CD4-positive, alpha-beta T cell treated with Interleukin-15 for 4 hours (primary cell): ENCODE results near the gene CRADD.
"Not testable (repeated sequence)": the region's sequence is repeated elsewhere in the genome, so short reads cannot be mapped to it uniquely, and the experiment has no call there.

Experiments
- DNase-seq: peaks from one replicate; pipeline ENCODE4 v3.0.0-alpha.2; 2020; ENCODE audit warnings: low spot score

CRADD gene

DNA sequence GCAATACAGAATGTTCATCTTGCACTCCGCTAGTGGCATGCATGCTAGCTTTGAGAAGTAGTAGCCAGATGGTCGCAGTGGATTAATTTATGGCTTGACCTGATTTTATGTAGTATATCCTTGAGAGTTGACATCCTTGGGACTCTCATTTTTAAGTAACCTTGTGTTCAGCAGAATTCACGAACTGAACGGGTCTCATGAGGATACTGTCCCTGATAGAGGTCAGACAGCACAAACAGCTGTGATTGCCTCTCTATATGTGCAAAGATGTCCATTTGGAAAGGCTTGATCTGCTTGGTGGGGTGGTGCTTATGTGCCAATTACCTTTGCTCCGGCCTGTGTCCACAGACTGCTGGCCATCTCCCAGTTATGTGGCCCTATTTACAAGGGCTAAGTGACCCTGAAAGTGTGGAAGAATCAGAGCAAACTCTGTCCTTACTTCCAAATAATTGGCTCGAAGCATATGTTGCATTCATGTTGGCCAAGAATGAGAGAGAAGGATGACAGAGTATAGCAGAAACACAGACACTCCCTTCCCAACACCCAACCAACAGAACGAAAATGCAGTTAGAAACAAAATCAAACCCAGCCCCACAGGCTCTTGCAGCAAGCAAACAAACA, 167.1 kb downstream of the CRADD start:
- no peak for DNase-seq

DNA sequence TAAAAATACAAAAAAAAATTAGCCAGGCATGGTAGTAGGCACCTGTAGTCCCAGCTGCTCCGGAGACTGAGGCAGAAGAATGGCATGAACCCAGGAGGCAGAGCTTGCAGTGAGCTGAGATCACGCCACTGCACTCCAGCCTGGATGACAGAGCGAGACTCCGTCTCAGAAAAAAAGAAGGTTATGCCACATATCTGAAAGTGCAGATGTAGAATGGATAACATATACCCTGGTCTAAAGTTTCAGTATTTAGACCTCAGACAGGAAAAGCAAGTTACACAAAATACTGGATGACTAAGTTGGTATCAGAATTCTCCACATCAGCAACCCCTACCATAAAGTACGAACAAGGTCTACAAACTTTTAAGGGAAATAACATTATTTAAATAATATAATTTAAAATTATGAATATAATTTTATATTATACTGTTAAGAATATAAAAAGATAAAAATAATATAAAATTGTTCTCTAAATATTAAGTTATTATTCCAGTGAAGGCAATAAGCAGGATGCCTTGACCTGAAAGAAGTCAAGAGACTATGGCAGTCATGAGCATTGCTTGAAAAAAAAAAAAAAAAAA, 169.9 kb downstream of the CRADD start:
- no peak for DNase-seq

DNA sequence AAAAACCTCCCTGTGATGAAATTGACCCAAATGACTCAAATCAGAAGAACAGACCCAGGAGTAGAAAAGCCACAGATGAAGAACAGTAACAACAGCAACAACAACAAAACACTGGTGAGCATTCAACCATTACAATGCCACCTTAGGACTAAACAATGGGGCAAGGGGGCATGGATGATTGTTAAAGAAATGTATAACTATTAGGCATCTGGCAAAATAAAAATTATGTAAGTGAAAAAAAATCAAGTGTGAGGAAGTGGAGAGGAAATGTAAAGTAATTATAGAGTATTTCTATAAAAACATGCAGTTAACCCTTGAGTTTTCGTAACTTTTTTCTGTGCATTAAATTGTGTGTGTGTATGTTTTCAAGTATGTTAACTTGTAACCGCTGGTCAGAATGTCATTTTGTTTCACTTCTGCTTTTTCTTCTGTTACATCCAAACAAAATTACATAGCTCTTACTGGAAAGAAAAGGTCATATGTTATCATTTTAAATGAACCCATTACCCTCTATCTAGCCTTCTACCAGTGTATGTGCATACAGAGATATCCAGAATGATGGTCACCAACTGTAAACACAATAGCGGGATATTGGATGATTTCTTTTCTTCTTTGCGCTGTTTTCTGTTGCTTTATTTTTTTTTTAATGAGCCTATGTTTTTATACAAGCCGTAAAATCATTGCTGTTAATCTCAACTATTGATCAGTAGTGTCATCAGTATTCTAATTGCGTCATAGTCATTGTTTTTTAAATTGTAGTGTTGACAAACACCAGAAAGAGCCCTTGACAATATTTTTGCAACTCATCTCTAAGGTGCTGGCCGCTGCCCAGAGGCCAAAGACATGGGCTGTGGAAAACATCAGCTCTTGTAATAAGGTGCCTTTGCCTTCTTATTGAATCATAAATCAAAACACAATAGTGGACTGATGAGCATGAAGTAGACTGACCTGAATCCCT, 170.6 kb downstream of the CRADD start:
- DNase-seq = no peak

DNA sequence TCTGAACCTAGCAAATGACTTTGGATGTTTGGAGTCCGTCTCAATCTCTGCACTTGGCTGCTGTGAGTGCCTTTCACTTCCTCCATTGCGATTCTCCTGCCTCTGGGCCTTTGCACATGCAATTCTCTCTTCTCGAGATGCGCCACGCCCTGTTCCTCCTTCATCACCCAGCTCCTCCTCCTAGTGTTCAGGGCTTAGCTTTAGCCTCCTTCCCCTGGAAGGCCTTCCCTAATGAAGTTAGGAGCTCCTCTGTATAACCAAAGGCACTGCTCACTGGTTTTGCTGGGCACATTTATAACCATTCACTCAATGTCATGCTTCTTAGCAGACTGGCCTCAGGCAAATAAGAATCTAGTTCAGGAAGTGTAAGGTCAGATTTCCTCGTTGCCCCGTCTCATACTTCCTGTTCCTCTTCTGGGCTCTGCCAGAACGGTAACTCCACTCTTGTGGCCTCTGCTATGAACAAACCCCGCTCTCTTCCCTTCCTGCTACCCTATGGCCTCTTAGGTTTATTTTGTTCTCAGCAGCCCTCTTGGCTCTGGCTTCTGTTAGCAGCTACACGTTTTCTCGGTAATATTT, 171.4 kb downstream of the CRADD start:
- no peak for DNase-seq

DNA sequence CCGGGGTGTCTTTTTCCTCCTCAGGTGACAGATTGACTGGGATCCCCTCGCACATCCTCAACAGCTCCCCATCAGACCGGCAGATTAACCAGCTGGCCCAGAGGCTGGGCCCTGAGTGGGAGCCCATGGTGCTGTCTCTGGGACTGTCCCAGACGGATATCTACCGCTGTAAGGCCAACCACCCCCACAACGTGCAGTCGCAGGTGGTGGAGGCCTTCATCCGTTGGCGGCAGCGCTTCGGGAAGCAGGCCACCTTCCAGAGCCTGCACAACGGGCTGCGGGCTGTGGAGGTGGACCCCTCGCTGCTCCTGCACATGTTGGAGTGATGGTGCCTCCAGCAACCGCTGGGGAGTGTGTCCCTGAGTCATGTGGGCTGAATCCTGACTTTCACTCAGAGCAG, 172.8 kb downstream of the CRADD start:
- DNase-seq = no peak

DNA sequence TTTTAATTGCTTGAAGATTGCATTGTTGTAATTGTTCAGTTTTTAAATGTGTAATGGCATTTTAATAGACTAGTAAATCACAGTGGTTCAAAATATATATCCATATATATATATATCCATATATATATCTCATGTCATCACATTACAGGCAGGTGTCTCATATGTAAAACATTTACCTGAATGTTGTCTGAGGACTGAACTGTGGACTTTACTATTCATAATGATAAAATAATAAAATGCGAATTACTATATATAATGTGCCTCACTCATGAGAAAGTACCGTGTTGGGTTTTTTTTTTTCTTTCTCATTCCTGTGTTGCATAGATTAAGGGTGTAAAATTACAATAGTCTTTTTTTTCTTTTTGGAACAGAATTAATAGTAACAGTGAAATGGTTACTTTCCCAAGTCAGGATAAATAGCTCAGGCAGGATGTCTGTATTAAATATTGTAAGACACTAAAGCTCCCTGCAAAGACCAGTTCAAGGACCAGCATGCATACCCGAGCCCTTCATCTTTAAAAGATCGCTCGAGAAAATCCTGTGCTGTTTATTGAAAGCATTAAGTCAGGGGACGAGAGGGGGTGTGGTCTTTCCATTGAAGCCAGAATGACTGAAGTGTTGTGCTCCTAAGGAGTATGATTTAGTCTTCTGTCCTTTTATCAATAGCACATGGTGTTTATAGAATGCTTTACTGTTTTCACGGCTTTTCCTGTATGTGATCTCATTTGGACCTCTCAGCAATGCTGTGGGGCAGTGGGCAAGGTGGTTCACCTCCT, 173.5 kb downstream of the CRADD start:
- DNase-seq = no peak

DNA sequence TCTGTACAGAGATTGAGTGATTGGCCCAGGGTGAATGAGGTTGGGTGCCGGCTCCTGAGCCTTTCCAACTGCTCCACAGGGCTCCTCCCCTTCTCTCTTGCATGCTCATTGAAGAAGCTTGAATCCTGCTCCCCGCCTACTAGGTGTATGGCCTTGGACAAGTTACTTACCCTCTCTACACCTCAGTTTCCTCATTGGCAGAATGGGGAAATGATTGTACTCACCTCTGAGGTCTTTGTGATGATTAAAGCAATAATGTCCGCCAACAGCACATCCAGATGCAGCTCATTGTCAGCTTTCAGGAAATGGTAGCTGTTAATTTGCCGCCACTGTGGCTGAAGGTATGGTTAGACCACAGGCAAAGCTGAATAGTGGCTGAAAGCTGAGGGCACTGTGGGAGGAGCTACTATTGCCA, 174.1 kb downstream of the CRADD start:
- DNase-seq = peak; percentile 31

DNA sequence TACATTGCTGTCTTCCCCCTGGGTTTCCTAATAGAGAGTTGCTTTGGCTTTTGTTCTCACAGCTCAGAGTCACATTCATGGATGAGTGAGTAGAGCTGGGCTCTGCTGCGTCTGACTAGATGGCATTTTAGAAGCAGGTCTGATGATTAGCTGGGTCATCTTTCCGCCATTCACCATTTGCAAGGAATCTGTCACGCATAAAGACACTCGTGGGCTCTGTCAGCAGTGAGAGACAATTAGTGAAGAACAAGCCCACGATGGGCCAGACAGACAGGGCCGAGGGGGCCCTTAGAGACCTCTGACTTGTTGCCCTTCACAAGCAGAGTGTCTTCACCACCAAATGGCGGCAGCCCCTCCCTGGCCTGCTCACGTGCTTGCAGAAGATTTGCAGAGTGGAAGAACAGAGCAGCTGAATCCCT, 175.0 kb downstream of the CRADD start:
- DNase-seq = no peak

DNA sequence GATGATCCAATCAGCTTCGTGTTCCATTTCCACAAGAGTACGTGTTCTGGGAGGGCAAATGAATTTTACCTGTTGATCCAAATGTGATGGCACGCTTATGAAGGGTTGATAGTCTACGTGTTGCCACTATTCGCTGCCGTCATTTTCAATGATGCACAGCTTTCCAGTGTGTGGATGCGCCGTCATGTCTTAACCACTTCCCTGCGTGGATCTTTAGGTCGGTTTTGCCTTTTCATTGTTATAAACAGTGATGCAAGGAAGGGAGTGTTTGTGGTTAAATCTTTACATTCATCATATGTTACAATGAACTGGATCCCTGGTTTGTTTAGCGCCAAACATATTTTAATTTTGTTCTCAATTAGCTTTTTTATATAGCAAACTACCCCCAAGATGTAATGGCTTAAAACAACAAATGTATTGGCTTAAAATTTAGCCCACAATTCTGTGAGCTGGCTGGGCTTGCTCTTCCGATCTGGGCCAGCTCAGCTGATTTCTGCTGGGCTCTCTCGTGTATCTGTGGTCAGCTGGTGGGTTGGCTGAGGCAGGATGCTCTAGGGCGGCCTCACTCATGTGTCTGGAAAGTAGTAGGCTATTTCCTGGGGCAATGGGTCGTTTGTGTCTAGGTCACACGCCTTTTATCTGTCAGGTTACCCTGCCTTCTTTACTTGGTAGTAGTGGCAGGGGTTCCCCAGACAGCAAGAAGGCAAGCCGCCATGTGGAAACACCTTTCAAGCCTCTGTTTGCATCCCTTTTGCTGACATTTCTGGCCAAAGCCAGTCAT, 176.7 kb downstream of the CRADD start:
- no peak for DNase-seq

DNA sequence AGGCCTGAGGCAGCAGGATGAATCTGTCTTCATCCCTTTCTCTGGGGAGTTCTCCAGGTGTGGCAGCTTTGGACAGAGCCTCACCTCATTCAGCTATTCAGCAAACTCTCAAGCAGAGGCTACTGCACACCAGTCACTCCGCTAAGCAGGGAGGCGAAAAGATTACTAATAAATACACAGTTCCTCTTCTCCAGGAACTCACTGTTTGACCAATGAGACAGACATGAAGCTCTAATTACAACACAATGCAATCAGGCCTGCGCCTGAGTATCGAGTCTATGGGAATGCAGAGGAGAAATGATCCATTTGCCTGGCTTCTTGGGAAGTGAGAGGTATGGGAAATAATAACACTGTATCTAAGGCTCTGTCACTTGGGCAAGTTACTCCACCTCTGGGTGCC, 178.1 kb downstream of the CRADD start:
- no peak for DNase-seq

DNA sequence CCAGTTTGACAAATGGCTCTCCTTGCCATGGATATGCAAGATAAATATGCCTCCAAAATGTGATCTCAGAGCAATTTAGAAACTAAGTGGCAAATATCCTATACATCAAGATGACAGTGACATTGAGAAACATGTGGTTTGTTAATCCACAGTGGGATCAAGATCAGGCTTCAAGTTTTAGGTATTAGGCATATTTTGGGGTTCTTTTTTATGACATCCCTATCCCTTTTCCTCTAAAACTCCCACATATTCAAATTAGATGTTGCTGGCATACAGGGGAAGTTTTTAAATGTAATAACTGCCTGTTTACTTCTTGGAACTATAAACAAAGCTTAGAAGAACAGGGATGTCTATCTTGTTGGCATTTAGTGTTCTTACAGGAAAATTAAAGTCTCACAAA, 179.4 kb downstream of the CRADD start:
- DNase-seq = no peak

DNA sequence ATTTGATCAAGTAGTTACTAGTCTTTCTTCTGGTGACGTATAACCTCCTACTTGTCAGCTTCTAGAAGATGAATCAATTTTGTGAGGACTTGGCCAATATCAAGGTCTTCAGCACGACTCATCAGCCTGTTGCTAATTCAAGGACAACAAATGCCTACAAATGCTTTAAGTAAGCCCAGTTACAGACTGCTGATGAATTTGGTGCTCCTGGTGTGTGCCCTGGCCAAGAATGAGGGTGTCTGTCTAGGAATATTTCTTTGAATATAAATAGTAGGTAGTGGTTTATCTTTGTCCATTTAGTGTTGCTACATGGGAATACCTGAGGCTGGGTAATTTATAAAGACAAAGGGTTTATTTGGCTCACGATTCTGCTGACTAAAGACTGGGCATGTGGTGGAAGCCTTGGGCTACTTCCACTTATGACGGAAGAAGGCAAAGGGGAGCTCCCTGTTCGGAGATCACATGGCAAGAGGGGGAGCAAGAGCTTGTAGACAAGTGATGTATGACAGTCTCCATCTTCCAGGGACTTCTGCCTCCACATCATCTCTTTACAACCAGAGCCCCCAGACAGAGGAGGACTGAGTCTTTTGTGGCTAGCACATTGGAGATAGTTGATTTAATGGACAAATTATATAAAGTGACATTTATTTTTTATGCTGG, 180.2 kb downstream of the CRADD start:
- DNase-seq = no peak

DNA sequence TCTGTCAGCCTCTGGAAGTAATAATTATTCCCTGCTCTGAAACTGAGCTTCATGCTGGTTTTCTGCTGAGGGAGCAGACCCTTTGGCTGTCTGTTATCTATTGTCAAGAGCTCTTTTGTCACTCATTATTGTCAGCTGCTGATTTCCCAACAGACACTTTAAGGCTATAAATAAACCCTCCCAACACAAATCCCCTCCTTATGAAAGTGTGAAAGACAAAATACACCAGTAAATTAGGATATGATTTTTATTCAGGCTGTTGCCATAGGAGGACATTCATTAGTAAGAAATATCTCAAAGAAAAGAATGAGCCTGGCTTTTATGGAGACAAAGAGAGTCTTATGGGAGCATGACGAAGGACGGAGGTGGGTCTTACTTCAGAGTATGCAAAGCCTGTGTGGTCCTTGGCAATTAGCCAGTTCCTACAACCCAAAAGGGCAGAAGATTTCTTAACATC, 180.8 kb downstream of the CRADD start:
- no peak for DNase-seq

DNA sequence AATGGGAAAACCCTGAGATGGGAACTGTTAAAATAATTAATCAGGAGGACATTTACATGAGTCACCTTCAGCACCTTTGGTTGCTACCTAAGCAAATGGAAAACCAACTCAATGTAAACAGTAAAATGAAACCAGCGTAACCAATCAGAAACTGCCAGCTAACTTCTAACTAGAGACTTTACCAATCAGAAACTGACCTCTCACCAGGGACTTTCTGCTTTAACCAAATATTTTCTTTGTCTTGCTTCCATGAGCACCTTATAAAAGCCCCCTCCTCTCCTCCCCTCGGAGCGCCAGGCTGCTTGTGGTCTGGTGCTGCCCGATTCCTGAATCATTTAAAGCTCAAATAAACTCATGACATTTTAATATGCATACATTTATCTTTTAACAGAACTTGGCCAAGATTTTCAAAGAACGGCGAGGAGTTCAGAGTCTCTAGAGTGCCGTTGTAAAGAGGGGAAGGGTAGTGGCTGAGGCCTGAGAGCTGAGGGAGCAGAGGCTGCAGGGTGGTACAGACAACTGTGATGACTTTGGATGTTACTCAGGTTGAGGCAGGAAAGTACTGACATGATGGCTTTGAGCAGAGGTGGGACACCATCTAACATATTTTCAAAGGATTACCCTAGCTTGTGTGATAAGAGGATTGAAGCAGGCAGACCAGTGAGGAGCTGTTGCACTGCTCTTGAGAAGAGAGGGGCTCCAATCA, 183.6 kb downstream of the CRADD start:
- no peak for DNase-seq

DNA sequence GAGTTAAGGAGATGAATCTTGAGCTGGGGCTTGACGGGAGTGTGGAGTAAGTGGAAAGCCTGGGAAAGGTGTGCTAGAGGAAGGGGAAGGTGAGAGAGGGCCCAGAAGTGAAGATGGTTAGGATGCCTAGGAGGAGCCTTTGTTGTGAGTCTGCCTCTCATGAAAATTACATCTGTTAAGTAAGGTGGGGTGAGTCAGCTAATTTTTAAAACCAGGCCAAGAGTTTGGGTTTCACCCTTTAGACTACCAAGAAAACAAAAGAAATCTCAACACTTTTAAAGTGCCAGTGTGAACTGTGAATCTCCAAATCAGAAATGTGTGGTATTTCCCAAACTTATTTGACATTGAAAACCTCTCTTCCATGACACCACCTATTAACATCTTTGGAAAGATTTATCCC, 185.2 kb downstream of the CRADD start:
- no peak for DNase-seq

DNA sequence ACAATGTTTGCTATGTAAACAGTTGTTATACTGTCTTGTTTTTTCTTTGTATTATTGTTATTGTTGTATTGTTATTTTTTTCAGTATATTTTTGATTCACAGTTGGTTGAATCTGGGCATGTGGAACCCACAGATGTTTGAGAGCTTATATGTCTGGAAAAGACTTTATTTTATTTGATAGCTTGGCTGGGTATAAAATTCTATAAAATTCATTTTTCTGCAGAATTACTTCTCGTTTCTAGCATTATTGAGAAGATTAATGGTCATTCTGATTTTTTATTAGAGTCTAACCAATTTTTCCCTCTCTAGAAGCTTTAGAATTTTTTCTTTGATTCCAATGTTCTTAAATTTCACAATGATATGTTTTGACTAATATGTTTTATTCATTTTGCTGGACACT, 188.6 kb downstream of the CRADD start:
- DNase-seq = no peak

DNA sequence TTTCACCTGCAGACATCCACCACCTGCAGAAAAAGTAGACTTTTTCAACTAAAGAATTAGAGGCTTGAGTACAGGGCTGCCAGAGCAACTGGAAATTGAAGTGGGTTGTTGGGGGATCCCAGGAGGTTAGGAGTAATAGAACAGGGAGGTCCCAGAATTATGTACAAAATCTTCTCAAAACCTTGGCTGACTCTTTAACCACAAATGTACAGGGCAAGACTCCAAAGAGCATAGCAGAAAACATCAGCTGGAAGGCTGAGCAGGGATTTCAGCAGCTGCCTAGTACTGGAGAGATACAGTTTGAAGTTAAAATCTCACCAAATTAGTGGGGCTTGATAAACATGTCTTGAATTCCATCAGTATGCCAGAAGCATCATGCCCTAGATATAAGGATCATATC, 191.6 kb downstream of the CRADD start:
- no peak for DNase-seq

DNA sequence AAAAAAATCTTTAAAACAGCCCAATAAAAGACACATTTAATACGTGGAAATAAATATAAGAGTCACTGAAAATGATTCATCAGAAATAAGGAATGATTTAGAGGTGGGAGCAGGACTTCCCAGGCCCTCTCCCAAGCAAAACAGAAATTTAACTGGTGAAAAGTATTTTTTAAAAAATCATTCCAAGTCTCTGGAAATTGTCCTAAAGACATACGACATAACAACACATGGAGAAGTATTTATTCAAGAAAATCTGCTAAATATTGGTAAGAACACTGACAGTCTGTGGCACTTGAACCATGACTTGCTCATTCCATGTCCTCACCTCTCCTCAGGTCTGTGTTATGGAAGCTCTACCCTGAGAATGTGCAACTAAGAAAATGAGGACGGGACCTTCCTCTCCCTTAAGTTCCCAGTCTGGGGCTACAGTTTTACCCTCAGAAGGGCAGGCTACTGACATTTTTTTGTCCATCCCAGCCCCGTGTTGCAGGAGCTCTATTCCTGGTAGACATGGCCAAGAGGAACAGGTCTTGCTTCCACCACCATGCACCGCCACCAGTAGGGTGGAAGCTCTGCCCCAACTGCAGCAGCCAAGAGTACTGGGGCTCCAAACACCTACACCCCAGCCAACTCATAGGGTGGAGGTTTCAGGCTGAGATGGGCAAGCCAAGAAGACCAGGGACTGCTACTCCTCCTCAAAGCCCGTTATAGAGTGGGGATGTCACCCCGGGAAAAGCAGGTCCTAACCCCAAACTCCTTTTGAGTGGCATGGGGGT, 193.0 kb downstream of the CRADD start:
- DNase-seq = no peak

DNA sequence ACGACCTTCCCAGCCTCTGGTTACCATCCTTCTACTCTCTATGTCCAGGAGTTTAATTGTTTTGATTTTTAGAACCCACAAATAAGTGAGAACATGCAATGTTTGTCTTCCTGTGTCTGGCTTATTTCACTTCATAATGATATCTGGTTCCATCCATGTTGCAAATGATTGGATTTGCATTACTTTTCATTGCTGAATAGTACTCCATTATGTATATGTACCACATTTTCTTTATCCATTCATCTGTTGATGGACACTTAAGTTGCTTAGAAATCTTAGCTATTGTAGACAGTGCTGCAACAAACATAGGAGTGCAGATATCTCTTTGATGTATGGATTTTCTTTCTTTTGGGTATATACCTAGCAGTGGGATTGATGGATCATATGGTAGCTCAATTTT, 194.4 kb downstream of the CRADD start:
- DNase-seq = not testable (repeated sequence)
